GM23338 (cell line): Measurements from ENCODE around the gene PLEKHM2. TPM values are rescaled to one million over a fixed set of nuclear protein-coding genes. Genes with fewer than 3 reads are reported as not detected.

Source experiments
- CREB1 ChIP-seq: fragments of 250-450 bp; sonication (Bioruptor Pico); IDR thresholded peaks from 2 replicates; pipeline ENCODE4 v1.5.0; 2020; ENCODE audit warnings: low read depth, mild to moderate bottlenecking, moderate library complexity
- EZH2 ChIP-seq: fragments of 200-600 bp; sonication (generic); IDR thresholded peaks from one replicate; pipeline ENCODE4 v1.8.0; 2017; ENCODE audit warnings: antibody characterized with exemption, mild to moderate bottlenecking, low read depth; ENCODE audit not compliant: unreplicated experiment
- EZH2phosphoT487 ChIP-seq: fragments of 200-600 bp; sonication (generic); IDR thresholded peaks from one replicate; pipeline ENCODE4 v1.8.1; 2018; ENCODE audit warnings: antibody characterized with exemption; ENCODE audit not compliant: unreplicated experiment
- JUNB ChIP-seq: IDR thresholded peaks from one replicate; pipeline ENCODE4 v1.6.1; 2016; ENCODE audit warnings: antibody characterized with exemption; ENCODE audit not compliant: unreplicated experiment
- NANOG ChIP-seq: IDR thresholded peaks from 2 replicates; pipeline ENCODE4 v1.6.1; 2016; ENCODE audit warnings: antibody characterized with exemption, borderline replicate concordance
- POLR2AphosphoS5 ChIP-seq: IDR thresholded peaks from 2 replicates; pipeline ENCODE4 v1.6.1; 2016; ENCODE audit warnings: antibody characterized with exemption, low read depth
- STAT1 ChIP-seq: IDR thresholded peaks from one replicate; pipeline ENCODE4 v1.6.1; 2016; ENCODE audit warnings: antibody characterized with exemption; ENCODE audit not compliant: unreplicated experiment
- ZNF114 ChIP-seq: fragments of 250-450 bp; sonication (Bioruptor Pico); IDR thresholded peaks from 2 replicates; pipeline ENCODE4 v1.5.0; 2020; ENCODE audit warnings: mild to moderate bottlenecking, moderate library complexity
- ZNF331 ChIP-seq: fragments of 250-450 bp; sonication (Bioruptor Pico); IDR thresholded peaks from 2 replicates; pipeline ENCODE4 v1.5.0; 2020; ENCODE audit warnings: low read depth, mild to moderate bottlenecking, moderate library complexity
- polyA plus RNA-seq: library from polyadenylated mRNA; unstranded; fragments of >200 nt; fragmentation: Nextera tagmentation; extraction: Ambion mirVana; gene quantifications from 2 replicates; pipeline ENCODE4 v1.2.1, GENCODE V29; 2016
- total RNA-seq: library from RNA; depleted of rRNA; stranded (reverse); fragments of >200 nt; shearing (Covaris generic); gene quantifications from 2 replicates; pipeline ENCODE4 v1.2.3, GENCODE V29; 2014
- TF ChIP-seq, protein P1 (sequence below): fragments of 250-450 bp; sonication (Bioruptor Pico); IDR thresholded peaks from 2 replicates; pipeline ENCODE4 v1.5.0; 2020; ENCODE audit warnings: mild to moderate bottlenecking, moderate library complexity
- TF ChIP-seq, protein P2 (sequence below): IDR thresholded peaks from one replicate; pipeline ENCODE4 v1.6.1; 2018; ENCODE audit warnings: antibody characterized with exemption; ENCODE audit not compliant: unreplicated experiment
- TF ChIP-seq, protein P3 (sequence below), 2 experiments: fragments of 200-600 bp in 1 of 2; sonication (generic) in 1 of 2; conservative IDR thresholded peaks; 2 replicates each; pipeline versions ENCODE4 v1.5.1 to v1.6.1; 2016 to 2017; ENCODE audit warnings: antibody characterized with exemption in 2 of 2, low read depth in 2 of 2, mild to moderate bottlenecking in 2 of 2, moderate library complexity in 1 of 2

Gene PLEKHM2
- total and polyA plus RNA-seq, 2 experiments from 2014 or later = 11.2 to 40.0 TPM

DNA sequence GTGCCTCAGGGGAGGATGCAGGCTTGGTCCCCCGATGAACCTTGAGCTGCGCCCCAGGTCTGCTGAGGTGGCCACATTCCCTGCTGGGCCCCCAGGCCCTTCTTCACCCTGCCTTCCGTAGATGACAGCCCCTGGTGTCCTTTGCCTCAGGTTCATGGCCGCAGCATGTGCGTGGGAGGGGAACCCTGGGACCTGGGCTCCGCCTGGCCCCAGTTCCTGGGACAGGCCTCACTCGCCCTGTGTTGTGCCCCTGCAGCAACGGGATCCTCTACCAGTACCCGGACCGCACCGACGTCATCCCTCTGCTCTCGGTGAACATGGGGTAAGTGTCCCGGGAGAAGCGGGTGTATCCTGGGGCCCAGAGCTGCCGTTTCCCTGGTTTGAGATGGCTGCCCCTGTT is 46.8 kb downstream of the PLEKHM2 start (continued):
- TF ChIP-seq, protein P1, sequence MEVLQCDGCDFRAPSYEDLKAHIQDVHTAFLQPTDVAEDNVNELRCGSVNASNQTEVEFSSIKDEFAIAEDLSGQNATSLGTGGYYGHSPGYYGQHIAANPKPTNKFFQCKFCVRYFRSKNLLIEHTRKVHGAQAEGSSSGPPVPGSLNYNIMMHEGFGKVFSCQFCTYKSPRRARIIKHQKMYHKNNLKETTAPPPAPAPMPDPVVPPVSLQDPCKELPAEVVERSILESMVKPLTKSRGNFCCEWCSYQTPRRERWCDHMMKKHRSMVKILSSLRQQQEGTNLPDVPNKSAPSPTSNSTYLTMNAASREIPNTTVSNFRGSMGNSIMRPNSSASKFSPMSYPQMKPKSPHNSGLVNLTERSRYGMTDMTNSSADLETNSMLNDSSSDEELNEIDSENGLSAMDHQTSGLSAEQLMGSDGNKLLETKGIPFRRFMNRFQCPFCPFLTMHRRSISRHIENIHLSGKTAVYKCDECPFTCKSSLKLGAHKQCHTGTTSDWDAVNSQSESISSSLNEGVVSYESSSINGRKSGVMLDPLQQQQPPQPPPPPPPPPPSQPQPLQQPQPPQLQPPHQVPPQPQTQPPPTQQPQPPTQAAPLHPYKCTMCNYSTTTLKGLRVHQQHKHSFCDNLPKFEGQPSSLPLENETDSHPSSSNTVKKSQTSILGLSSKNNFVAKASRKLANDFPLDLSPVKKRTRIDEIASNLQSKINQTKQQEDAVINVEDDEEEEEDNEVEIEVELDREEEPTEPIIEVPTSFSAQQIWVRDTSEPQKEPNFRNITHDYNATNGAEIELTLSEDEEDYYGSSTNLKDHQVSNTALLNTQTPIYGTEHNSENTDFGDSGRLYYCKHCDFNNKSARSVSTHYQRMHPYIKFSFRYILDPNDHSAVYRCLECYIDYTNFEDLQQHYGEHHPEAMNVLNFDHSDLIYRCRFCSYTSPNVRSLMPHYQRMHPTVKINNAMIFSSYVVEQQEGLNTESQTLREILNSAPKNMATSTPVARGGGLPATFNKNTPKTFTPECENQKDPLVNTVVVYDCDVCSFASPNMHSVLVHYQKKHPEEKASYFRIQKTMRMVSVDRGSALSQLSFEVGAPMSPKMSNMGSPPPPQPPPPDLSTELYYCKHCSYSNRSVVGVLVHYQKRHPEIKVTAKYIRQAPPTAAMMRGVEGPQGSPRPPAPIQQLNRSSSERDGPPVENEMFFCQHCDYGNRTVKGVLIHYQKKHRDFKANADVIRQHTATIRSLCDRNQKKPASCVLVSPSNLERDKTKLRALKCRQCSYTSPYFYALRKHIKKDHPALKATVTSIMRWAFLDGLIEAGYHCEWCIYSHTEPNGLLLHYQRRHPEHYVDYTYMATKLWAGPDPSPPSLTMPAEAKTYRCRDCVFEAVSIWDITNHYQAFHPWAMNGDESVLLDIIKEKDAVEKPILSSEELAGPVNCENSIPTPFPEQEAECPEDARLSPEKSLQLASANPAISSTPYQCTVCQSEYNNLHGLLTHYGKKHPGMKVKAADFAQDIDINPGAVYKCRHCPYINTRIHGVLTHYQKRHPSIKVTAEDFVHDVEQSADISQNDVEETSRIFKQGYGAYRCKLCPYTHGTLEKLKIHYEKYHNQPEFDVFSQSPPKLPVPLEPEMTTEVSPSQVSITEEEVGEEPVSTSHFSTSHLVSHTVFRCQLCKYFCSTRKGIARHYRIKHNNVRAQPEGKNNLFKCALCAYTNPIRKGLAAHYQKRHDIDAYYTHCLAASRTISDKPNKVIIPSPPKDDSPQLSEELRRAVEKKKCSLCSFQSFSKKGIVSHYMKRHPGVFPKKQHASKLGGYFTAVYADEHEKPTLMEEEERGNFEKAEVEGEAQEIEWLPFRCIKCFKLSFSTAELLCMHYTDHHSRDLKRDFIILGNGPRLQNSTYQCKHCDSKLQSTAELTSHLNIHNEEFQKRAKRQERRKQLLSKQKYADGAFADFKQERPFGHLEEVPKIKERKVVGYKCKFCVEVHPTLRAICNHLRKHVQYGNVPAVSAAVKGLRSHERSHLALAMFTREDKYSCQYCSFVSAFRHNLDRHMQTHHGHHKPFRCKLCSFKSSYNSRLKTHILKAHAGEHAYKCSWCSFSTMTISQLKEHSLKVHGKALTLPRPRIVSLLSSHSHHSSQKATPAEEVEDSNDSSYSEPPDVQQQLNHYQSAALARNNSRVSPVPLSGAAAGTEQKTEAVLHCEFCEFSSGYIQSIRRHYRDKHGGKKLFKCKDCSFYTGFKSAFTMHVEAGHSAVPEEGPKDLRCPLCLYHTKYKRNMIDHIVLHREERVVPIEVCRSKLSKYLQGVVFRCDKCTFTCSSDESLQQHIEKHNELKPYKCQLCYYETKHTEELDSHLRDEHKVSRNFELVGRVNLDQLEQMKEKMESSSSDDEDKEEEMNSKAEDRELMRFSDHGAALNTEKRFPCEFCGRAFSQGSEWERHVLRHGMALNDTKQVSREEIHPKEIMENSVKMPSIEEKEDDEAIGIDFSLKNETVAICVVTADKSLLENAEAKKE (CRISPR knock-in tag) = no peak
- TF ChIP-seq STAT1 = no peak
- TF ChIP-seq JUNB = no peak
- TF ChIP-seq, protein P2, sequence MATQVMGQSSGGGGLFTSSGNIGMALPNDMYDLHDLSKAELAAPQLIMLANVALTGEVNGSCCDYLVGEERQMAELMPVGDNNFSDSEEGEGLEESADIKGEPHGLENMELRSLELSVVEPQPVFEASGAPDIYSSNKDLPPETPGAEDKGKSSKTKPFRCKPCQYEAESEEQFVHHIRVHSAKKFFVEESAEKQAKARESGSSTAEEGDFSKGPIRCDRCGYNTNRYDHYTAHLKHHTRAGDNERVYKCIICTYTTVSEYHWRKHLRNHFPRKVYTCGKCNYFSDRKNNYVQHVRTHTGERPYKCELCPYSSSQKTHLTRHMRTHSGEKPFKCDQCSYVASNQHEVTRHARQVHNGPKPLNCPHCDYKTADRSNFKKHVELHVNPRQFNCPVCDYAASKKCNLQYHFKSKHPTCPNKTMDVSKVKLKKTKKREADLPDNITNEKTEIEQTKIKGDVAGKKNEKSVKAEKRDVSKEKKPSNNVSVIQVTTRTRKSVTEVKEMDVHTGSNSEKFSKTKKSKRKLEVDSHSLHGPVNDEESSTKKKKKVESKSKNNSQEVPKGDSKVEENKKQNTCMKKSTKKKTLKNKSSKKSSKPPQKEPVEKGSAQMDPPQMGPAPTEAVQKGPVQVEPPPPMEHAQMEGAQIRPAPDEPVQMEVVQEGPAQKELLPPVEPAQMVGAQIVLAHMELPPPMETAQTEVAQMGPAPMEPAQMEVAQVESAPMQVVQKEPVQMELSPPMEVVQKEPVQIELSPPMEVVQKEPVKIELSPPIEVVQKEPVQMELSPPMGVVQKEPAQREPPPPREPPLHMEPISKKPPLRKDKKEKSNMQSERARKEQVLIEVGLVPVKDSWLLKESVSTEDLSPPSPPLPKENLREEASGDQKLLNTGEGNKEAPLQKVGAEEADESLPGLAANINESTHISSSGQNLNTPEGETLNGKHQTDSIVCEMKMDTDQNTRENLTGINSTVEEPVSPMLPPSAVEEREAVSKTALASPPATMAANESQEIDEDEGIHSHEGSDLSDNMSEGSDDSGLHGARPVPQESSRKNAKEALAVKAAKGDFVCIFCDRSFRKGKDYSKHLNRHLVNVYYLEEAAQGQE = no peak
- no peak for TF ChIP-seq POLR2AphosphoS5
- TF ChIP-seq EZH2 = no peak
- TF ChIP-seq EZH2phosphoT487 = no peak
- no peak for TF ChIP-seq ZNF331 (CRISPR knock-in tag)
- TF ChIP-seq, protein P3, sequence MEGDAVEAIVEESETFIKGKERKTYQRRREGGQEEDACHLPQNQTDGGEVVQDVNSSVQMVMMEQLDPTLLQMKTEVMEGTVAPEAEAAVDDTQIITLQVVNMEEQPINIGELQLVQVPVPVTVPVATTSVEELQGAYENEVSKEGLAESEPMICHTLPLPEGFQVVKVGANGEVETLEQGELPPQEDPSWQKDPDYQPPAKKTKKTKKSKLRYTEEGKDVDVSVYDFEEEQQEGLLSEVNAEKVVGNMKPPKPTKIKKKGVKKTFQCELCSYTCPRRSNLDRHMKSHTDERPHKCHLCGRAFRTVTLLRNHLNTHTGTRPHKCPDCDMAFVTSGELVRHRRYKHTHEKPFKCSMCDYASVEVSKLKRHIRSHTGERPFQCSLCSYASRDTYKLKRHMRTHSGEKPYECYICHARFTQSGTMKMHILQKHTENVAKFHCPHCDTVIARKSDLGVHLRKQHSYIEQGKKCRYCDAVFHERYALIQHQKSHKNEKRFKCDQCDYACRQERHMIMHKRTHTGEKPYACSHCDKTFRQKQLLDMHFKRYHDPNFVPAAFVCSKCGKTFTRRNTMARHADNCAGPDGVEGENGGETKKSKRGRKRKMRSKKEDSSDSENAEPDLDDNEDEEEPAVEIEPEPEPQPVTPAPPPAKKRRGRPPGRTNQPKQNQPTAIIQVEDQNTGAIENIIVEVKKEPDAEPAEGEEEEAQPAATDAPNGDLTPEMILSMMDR (conservative IDR thresholded peaks at IDR 0.05; ENCODE audit: low read depth in 2 of 2) = no peak
- no peak for TF ChIP-seq CREB1 (CRISPR knock-in tag)
- TF ChIP-seq ZNF114 (CRISPR knock-in tag) = no peak
- TF ChIP-seq NANOG = no peak
